Frontal cortex (tissue), 4 donors: ENCODE measurements around the gene NUP50. TPM values are rescaled to one million over a fixed set of nuclear protein-coding genes. Genes with fewer than 3 reads are reported as not detected.

Experiments
- DNase-seq, 2 donors: peaks; one replicate each; pipeline ENCODE4 v3.0.0; 2012; ENCODE audit warnings: low spot score in 2 of 2
- FAIRE-seq: peaks from 2 replicates; lab custom pipeline; 2012; peaks lifted over from hg19 to GRCh38; lab: Jason Lieb, UNC
- total RNA-seq: library from RNA; depleted of rRNA; stranded (reverse); fragments of >200 nt; gene quantifications from one replicate; pipeline ENCODE4 v1.2.3, GENCODE V29; 2014
- donor health status: control.
- donor health status: control.
- donor health status: control.

Gene NUP50
- total RNA-seq, 1 donor from 2014 or later, result 56.3 TPM

DNA sequence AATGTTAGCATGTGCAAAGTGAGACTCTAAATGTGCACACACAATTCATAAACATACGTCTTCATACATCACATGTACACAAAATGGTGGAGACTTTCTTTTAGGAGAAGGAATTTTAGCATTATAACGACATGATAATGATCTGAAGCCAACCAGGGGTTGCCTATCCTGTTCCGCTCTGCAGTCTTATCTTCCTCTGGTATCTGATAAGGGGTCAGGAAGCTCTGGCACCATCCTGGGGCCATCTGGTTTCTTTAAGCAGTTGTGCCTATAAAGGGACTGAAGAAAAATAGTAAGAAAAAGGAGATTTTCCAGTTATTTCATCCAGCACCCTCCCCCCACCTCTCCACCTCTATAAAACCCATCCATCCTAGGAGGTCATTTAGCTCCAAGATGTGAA, 5.8 kb upstream of the NUP50 start:
- no peak for FAIRE-seq
- no peak for DNase-seq

- no peak for FAIRE-seq
- no peak for DNase-seq
Measured at GRCh38 chr22:45159652-45160462, 3.9 kb upstream of the NUP50 start.

GRCh38 chr22:45162531-45162930, 1.2 kb upstream of the NUP50 start:
- no peak for DNase-seq
- FAIRE-seq, result no peak

- DNase-seq, result no peak
- no peak for FAIRE-seq
Measured at GRCh38 chr22:45163099-45163450, 650 bp upstream of the NUP50 start.

DNA sequence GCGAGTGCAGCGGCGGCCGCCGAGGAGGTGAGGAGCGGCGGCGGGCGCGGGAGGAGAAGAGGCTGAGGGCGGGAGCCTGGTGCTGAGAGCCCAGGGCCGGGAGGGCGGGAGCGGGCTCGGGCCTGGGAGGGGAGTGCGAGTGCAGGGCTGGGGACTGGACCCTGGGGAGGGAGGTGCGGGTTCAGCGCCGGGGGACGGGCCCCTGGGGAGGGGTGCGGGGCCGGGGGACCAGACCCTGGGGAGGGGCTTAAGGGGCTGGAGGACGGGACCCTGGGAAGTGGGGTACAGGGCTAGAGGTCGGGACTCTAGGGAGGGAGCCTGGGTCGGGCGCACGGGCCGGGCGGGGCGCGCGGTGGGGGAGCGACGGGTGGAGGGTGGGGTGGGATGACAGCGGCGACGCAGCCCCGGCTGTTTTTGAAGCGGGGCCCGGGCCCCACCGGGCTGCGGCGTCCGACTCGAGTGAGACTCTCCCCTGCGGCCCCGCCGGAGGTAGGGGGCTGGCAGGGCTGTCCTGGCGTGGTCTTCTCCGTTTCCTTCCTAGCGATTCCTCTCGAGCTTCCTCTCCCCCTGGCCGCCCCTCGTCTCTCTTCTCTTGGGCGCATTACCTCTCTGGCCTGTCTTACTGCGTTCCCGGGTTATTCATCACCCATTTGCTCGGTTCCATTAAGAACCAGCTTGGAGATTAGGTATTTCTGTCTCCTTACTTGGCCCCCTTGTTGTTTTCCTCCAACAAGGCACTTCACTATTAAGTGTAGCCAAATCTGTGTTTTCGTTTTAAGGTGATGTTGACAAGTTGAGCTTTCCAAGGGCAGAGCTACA, 754 bp downstream of the NUP50 start:
- no peak for FAIRE-seq
- DNase-seq, result peak; percentile 54 to 62

GRCh38 chr22:45166932-45167331, 3.2 kb downstream of the NUP50 start:
- no peak for DNase-seq
- FAIRE-seq, result no peak

DNA sequence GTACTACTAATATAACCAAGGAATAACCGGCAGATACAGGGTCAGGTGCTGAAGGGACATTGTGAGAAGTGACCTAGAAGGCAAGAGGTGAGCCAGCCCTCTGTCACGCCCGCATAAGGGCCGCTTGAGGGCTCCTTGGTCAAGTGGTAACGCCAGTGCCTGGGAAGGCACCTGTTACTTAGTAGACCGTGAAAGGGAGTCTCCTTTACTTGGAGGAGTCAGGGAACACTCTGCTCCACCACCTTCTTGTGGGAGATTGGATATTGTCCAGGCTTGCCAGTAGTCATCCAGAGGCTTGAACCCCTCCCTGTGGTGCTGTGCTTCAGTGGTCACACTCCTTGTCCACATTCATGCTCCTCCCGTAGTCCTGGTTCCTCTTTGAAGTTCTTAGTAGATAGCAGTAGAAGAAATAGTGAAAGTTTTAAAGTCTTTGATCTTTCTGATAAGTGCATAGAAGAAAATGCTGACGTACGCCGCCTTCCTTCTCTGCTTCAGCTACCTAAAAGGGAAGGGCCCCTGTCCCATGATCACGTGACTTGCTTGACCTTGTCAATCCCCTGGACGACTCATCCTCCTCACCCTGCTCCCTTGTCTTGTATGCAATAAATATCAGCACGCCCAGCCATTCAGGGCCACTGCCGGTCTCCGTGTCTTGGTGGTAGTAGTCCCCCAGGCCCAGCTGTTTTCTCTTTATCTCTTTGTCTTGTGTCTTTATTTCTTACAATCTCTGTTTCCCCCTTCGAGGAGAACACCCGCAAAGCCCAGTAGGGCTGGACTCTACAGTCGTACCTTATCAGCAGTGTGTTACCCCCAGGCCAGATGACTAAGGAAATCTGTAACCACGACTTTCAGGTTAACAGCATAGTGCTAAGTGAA, 6.1 kb downstream of the NUP50 start:
- FAIRE-seq, result no peak
- no peak for DNase-seq

- DNase-seq, result no peak
- no peak for FAIRE-seq
Measured at GRCh38 chr22:45171830-45172229, 8.1 kb downstream of the NUP50 start.

DNA sequence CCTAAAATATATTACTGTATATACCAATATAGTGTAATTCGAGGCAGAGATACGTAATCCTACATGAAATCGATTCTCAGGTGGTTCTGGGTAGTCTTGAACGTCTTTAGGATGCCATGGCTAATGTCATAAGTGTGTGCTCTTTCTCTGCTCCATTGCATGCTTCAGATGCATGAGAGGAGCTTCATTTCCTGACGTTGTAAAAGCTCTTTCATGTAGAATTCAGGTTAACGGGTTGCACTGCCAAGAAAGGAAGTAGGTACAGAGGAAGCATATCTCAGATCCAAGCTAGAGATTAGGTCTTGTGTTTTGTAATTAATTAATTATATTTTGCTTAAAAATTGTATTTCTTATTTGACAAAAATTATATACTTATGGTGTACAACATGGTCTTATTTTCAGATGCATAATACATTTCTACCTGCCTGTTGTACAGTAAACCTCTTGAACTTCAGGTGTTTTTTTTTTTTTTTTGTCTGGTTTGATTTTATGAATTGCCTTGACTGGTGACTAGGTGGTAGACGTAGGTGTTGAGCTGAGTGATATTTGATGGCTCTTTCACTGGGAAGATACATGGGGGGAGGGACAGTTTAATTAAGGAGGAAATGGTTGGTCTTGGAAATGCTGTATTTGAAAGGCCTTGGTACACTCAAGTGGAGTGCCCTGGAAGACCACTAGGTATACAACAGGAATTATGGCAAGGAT, 9.3 kb downstream of the NUP50 start:
- FAIRE-seq (no peak), DNase-seq (no peak)

DNA sequence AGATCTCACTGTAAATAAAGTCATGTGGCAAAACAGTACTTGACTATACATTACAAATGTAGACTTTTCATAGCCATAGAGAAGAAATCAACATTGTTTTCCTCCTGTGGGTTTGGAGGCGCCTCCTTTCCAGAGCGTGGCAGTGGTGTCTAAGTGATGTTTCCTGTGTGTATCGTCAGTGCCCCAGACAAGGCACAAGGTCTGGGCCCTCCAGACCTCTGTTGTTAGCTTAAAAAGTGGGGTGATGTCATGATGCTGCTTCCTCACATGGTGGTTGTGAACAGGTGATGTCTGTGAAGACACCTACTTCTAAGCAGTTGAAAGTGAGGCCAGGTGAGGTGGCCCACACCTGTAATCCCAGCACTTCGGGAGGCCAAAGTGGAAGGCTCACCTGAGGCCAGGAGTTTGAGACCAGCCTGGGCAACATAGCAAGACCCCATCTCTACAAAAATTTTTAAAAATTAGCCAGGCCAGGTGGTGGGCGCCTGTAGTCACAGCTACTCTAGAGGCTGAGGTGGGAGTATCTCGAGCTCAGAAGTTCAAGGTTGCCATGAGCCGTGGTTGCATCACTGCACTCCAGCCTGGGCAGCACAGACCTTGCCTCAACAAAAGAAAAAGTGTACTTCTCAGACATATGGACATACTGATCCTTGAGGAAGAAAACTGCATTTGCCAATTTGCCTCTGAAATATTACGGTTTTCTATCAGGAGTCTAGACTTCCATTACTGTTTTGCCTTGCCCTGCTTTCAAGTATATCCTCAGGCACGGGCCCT, 15.7 kb downstream of the NUP50 start:
- FAIRE-seq (no peak), DNase-seq (no peak)

DNA sequence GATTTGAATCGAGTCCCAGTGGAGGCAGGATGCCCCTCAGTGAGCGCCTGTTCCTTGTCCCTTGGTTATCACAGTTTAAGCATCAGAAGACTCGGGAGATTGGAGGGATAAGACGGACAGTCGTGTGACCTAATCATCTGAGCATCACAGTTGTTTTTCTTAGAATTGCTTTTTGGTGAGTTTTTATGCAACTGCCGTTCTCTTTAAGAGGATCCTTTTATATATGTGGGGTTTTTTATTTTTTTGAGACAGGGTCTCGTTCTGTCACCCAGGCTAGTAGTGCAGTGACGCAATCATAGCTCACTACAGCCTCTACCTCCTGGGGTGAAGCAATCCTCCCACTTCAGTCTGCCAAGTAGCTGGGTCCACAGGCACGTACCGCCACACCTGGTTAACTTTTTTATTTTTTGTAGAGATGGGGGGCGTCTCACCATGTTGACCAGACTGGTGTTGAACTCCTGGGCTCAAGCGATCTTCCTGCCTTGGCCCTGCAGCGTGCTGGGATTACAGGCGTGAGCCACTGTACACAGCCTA, 16.5 kb downstream of the NUP50 start:
- FAIRE-seq, result no peak

GRCh38 chr22:45181240-45181639, 17.5 kb downstream of the NUP50 start:
- FAIRE-seq (no peak), DNase-seq (no peak)

More for the DNA sequence above, 16.5 kb downstream of the NUP50 start:
- DNase-seq, result no peak

DNA sequence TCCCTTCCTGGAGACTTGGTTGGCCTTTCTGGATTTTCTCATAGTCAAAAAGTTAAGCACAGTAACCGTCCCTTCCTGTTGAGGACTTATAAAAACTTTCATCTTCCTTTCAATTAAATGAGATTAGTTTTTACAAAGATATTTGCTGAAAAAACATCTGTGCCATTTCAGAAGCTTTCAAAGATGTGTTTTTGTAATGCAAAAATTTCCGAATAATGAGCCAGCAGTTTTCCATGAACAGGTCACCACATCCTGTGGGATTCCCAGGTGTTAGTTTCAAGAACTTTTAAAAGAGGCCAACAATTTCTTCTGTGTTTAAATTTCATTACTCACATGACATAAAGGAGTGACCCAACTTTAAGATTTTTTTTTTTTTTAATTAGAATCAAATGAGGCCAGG, 18.0 kb downstream of the NUP50 start:
- FAIRE-seq (no peak), DNase-seq (no peak)

DNA sequence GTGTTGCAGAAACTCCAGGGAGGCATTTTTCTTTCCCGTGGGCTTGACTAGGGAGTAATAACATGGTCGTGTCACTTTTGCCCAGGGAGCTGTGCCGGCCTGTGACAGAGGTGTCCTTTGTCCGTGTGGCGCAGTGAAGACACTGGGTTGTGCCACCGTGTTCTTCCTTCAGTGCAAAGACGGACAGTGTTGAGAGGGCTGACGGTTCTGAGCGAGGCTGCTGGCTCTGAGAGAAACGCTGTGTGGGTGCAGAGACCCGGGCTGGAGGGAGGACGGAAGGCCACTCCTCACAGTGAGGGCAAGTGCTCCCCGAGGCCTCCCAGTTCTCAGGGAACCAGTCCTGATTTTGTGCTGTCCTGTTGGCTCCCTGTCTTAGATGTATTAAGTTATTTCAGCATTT, 20.2 kb downstream of the NUP50 start:
- FAIRE-seq (no peak), DNase-seq (no peak)

DNA sequence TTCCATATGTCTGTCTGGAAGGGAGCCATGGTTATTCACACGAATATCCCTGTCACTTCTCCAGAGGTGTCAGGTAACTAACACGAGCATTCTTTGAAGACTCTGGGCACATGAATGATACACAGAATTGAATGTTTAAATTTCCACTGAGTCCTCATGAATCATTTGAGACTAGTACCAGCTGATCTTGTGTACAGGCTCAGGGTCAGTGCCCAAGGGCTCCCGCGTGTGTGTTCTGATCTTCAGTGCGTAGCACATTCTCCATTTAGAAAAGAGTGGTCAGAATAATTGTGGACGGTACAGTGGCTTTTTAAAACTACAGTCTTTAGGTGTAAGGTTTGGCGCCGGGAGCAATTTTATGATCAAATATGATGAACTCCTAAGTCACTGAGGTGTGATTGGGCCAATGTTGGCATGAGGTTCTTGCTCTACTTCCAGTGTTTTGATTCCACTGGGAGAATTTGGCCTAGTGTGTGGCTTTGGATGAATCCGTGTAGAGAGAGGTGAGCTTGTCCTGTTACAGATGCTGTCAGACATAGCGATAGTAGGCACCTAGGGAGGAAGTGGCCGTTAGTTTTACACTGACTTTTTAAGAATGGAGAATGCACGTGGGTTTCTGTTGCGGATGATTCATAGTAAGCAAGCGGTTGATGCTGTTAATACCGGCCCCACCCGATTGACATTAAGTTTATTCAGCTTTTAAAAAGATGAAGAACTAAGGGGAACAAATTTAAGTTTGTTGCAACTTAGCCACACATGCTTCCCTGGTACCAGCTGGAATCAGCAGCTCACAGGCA, 22.2 kb downstream of the NUP50 start:
- FAIRE-seq, result no peak
- no peak for DNase-seq

- FAIRE-seq (no peak), DNase-seq (no peak)
Measured at GRCh38 chr22:45187891-45188290, 24.2 kb downstream of the NUP50 start.

GRCh38 chr22:45188779-45189178, 25.1 kb downstream of the NUP50 start:
- DNase-seq (no peak), FAIRE-seq (no peak)
